Measurements from ENCODE around the gene PSMB2.
"Not testable (repeated sequence)": the region's sequence is repeated elsewhere in the genome, so short reads cannot be mapped to it uniquely, and the experiment has no call there.

PSMB2 gene

GRCh38 chr1:35591211-35591610, 50.1 kb downstream of the PSMB2 start:
- FAIRE-seq = no peak

- FAIRE-seq = no peak
Measured at GRCh38 chr1:35590476-35591040, 50.8 kb downstream of the PSMB2 start.

- FAIRE-seq = no peak
Measured at GRCh38 chr1:35589516-35590427, 51.6 kb downstream of the PSMB2 start.

- FAIRE-seq = no peak
Measured at GRCh38 chr1:35588197-35588910, 53.0 kb downstream of the PSMB2 start.

GRCh38 chr1:35587736-35588135, 53.6 kb downstream of the PSMB2 start:
- no peak for FAIRE-seq

- FAIRE-seq = no peak
Measured at GRCh38 chr1:35586808-35587207, 54.5 kb downstream of the PSMB2 start.

GRCh38 chr1:35585805-35586204, 55.5 kb downstream of the PSMB2 start:
- FAIRE-seq = not testable (repeated sequence)

GRCh38 chr1:35585281-35585680, 56.0 kb downstream of the PSMB2 start:
- no peak for FAIRE-seq

GRCh38 chr1:35581621-35582020, 59.7 kb downstream of the PSMB2 start:
- FAIRE-seq = not testable (repeated sequence)

GRCh38 chr1:35580949-35581388, 60.4 kb downstream of the PSMB2 start:
- FAIRE-seq = no peak

- no peak for FAIRE-seq
Measured at GRCh38 chr1:35577071-35577998, 64.0 kb downstream of the PSMB2 start.

- FAIRE-seq = not testable (repeated sequence)
Measured at GRCh38 chr1:35576766-35577070, 64.6 kb downstream of the PSMB2 start.

GRCh38 chr1:35576061-35576765, 65.1 kb downstream of the PSMB2 start:
- no peak for FAIRE-seq

GRCh38 chr1:35575416-35575958, 65.8 kb downstream of the PSMB2 start:
- no peak for FAIRE-seq

GRCh38 chr1:35574655-35575415, 66.5 kb downstream of the PSMB2 start:
- FAIRE-seq = no peak

- no peak for FAIRE-seq
Measured at GRCh38 chr1:35574125-35574654, 67.1 kb downstream of the PSMB2 start.

- FAIRE-seq = no peak
Measured at GRCh38 chr1:35573198-35574124, 67.9 kb downstream of the PSMB2 start, which contains the start of gene TFAP2E. Gene TFAP2E, plus strand, starts transcription at chr1:35573314. Its CDS starts 264 bp downstream, at chr1:35573578.

GRCh38 chr1:35572296-35572695, 69.0 kb downstream of the PSMB2 start:
- FAIRE-seq = no peak

- no peak for FAIRE-seq
Measured at GRCh38 chr1:35571263-35571662, 70.1 kb downstream of the PSMB2 start.
